ENCODE measurements around the gene GSK3A.
A peak's percentile ranks its signal among the peaks of the same experiment; 100 is the strongest.

The GSK3A gene

GRCh38 chr19:42252365-42253244, 10.2 kb upstream of the GSK3A start:
- Histone ChIP-seq H3K4me3 (peak overlapping the region; percentile 76 to 100 (median 94)), H3K27ac (peak overlapping the region; percentile 88 to 100 (median 98))

DNA sequence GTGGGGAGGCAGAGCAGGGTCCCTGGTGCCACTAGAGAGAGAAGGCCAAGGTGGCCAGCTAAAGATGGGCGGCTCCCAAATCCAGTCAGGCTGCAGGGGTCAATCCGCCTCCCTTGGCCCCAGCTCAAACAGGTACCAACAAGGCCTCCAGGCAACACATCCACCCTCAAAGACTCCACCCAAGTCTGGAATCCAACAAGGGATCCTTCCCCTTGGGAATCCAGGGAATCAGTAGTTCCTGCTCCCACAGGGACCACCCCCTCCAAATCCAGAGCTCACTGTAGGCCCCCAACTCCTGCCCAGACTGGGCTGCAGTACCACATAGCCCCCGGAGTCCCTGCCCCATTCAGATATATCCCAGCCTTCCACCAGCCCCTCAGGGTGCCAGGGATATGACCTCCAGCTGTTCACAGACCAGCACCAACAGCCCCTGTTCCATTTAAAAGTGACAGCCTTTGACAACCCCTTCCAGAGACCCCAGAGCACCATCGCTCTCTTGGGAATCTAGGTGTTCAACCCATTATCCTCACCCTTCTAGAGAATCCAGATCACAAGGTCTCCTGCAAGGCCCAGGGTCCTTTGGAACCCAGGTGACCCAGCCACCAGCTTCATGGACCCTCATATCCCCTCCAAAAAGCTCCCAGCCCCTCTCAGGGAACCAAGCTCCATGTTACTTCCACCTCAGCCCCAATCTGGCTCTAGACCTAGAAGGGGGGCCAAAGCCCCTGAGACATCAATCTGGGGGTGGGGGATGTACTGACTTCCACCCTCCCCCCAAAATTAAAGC, 9.4 kb upstream of the GSK3A start:
- peak overlapping the region in 20 of 21 experiments; percentile 88 to 100 (median 98) for H3K27ac ChIP-seq
- H3K4me3 ChIP-seq: peak overlapping the region; percentile 76 to 100 (median 94)

GRCh38 chr19:42250666-42251531, 8.5 kb upstream of the GSK3A start:
- Histone ChIP-seq H3K27ac (peak overlapping the region in 20 of 21 experiments; percentile 0 to 100 (median 98)), H3K4me3 (peak overlapping the region in 3 of 7 experiments; percentile 0 to 92 (median 8))

DNA sequence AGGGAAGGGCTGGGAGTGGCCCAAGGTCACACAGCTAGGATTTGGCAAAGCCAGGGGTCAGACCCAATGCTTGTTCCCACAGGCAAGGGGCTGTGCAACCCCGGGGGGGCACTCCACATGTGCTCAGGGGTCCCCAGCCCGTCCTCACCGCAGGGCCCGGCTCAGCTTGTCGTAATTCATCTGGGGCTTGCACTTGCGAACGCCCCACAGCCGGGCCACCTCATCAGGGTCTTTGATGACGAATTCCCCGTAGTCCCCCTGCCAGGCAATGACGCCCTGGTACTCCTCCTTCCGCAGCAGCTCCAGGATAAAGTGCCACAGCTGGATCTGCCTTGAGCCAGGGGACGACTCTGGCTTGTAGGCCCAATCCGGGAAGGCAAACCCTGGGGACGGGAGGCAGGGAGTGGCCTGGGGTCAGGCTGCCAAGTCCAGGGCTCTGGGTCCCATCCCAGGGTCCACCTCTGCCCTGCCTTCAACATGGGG, 7.8 kb upstream of the GSK3A start:
- peak overlapping the region in 1 of 7 experiments; percentile 92 for H3K4me3 ChIP-seq
- H3K27ac ChIP-seq: peak overlapping the region in 20 of 21 experiments; percentile 0 to 100 (median 98)

- H3K4me3 ChIP-seq: no peak overlapping the region
- peak overlapping the region in 17 of 21 experiments; percentile 0 to 100 (median 98) for H3K27ac ChIP-seq
Measured at GRCh38 chr19:42249769-42250168, 7.4 kb upstream of the GSK3A start.

DNA sequence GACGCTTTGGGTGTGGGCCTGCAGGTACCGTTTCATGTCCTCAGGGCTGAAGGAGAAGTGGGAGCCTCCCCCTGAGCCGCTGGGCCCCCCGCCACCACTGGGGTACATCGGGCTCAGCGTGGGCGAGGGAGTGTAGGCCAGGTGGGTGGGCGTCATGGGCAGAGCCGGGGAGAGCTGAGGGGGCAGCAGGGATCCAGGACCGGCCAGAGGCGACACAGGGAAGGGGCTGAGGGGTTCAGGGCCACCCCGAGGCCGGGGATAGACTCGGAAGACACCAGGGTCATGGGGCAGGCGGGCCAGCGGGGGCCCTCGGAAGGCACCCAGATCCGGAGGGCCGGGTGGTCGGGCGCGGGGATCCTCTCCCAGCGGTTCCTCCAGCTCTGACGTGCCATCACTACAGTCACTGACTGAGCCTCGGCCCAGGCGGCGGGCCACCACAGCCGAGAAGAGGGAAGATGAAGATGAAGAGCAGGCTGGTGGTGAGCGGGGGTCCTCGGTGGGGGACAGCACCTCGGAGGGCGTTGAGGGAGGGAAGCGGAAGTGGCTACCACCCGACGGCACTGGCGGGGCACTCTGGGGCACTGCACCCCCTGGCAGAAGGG, 6.8 kb upstream of the GSK3A start:
- H3K4me3 ChIP-seq: no peak overlapping the region
- H3K27ac ChIP-seq: peak overlapping the region in 10 of 21 experiments; percentile 32 to 100 (median 98)

DNA sequence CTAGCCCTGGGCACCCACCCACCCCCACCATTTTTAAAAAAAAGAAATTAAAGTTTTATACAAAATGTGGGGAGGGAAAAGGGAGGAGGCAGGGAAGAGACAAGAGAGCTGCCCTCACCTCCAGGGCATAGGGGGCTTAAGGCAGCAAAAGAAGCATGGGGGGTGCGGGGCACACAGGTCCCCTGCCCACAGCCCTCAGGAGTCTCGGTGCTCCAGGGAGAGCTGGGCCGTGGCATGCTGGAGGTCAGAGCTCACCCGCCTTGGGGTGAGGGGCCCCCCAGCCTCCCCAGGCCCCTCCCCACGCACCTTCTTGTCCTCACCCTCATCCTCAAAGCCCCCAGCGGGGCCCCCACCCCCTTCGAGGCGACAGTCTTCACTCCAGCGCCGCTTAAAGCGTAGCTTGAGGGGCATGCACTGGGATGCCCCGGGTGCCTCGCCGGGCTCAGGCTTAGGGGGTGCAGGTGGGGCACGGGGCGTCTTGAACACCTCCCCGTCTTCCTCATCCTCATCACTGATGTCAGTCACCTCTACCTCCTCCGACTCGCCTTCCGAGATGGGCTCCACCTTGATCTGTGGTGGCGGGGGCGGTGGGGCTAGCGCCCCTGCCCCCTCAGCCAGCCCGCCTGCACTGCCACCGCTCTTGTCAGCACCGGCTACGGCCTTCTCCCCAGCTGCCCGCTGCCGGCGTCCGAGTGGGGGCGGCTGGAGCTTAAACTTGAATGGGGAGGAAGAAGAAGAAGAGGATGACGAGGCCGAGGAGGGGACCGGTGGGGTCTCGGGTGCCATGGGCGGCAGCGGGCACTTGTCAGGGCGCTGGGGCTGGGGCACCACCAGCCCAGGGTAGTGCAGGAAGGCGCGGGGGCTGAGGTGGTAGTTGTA, 6.1 kb upstream of the GSK3A start:
- H3K27ac ChIP-seq: peak overlapping the region in 9 of 21 experiments; percentile 31 to 100 (median 98)
- no peak overlapping the region for H3K4me3 ChIP-seq

GRCh38 chr19:42247640-42248199, 5.3 kb upstream of the GSK3A start:
- H3K4me3 ChIP-seq: no peak overlapping the region
- peak overlapping the region in 12 of 21 experiments; percentile 35 to 100 (median 76) for H3K27ac ChIP-seq

DNA sequence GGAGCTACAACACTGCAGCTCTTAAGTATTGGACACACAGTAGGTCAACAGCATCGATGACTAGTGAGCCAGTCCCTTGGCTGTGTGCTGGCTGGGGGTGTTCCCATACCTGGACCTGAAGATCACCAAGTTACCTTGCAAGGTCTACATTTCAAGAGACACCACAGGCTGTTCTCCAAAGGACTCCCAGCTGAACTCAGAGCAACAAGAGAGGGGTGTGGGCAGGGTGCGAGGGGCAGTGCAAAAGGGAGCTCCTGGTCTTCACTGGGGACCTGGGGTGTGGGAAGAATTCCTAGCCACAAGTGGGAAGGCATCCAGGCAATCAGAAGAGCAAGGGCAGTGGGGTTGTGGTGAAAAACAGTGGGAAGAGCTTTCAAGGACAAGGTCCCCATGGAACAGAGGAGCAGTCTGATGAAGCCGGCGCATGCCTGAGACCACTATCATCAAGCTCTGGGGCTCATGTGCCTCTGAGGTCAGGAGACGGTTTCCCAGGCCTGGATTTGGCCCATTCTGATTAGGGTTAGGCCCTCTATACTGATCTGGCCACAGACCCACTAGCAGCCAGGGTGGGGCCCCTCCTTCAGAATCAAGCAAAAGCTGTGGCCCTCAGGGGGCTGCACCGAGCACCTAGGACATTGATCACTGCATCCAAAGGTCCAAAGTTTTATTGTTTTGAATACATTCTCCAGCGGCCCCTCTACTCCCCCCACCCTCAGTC, 4.7 kb upstream of the GSK3A start:
- no peak overlapping the region for H3K4me3 ChIP-seq
- peak overlapping the region in 17 of 21 experiments; percentile 18 to 100 (median 57) for H3K27ac ChIP-seq

GRCh38 chr19:42246143-42246921, 3.9 kb upstream of the GSK3A start:
- peak overlapping the region in 17 of 21 experiments; percentile 18 to 100 (median 67) for H3K27ac ChIP-seq
- H3K4me3 ChIP-seq: no peak overlapping the region

DNA sequence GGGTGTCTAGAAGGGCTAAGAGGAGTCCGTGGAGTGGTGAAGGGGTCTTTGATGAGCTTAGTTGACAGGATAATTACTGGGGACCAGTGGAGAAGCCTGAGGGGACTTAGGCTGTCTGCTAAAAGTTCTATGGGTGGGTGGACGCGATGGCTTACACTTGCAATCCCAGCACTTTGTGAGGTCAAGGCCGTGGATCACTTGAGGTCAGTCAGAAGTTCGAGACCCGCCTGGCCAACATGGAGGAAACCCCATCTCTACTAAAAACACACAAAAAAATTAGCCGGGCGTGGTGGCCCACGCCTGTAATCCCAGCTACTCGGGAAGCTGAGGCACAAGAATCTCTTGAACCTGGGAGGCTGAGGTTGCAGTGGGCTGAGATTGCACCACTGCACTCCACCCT, 2.8 kb upstream of the GSK3A start:
- H3K4me3 ChIP-seq: peak overlapping the region in 1 of 7 experiments; percentile 36

GRCh38 chr19:42244347-42245220, 2.2 kb upstream of the GSK3A start:
- Histone ChIP-seq H3K4me3 (peak overlapping the region; percentile 36 to 87 (median 77)), H3K27ac (peak overlapping the region in 20 of 21 experiments; percentile 43 to 98 (median 86))

More for the DNA sequence above, 2.8 kb upstream of the GSK3A start:
- H3K27ac ChIP-seq: peak overlapping the region in 17 of 21 experiments; percentile 7 to 98 (median 87)

DNA sequence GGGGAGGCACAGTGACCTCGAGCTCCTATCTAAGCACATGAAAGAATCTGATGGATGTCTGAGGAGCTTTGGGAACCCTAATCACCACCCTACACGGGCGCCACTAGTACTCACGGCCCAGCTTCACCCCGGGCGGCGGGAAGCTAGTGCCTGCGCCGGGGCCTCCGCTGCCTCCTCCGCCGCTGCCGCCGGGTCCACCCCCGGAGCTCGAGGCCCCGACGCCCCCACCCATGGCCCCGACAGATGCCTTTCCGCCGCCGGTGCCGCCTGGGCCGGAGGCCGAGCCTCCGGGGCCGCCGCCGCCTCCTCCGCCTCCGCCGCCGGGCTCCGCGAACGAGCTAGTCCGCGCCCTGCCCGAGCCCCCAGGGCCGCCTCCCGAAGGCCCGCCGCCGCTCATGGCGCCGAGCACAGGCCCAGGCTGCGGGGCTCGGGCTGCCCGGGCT, 312 bp downstream of the GSK3A start:
- Histone ChIP-seq H3K27ac (peak overlapping the region; percentile 83 to 98 (median 92)), H3K4me3 (peak overlapping the region; percentile 58 to 87 (median 79))

- Histone ChIP-seq H3K4me3 (peak overlapping the region; percentile 58 to 87 (median 79)), H3K27ac (peak overlapping the region in 13 of 21 experiments; percentile 83 to 97 (median 92))
Measured at GRCh38 chr19:42241279-42241678, 1.1 kb downstream of the GSK3A start.

All from skin epidermis (tissue), 12 donors.